HEK293 (cell line): ENCODE measurements around the gene UCN2.

Source experiments
- CTCF ChIA-PET: fragments of 350-600 bp; formaldehyde crosslinking; extraction: SDS; loops from one replicate; lab custom pipeline; 2021; ENCODE audit warnings: antibody characterized with exemption; lab: Yijun Ruan, JAX
- POLR2A ChIA-PET: fragments of 300-600 bp; formaldehyde crosslinking; extraction: SDS; loops from one replicate; lab custom pipeline; 2020; ENCODE audit warnings: antibody characterized with exemption, inconsistent platforms; lab: Yijun Ruan, JAX
- H3K27ac ChIP-seq: fragments of 200-500 bp; sonication (Bioruptor generic); 2 replicates; pipeline ENCODE4 v1.5.1; 2014; ENCODE audit warnings: low read depth, low read length, control low read depth, inconsistent platforms; ENCODE audit errors: extremely low read depth
- H3K36me3 ChIP-seq, 2 experiments: fragments of 200-500 bp in 1 of 2; sonication (Bioruptor generic) in 1 of 2; 1 replicate in 1 of 2; 2 replicates in 1 of 2; pipeline ENCODE4 v1.5.1; 2014 to 2017; ENCODE audit warnings: inconsistent platforms in 2 of 2, low read length in 2 of 2; ENCODE audit not compliant: control insufficient read depth in 2 of 2, insufficient read depth in 1 of 2
- H3K4me1 ChIP-seq: fragments of 200-500 bp; sonication (Bioruptor generic); 2 replicates; pipeline ENCODE4 v1.5.1; 2014; ENCODE audit warnings: mild to moderate bottlenecking, low read length, inconsistent platforms; ENCODE audit not compliant: control insufficient read depth, insufficient read depth
- H3K4me3 ChIP-seq: 2 replicates; pipeline ENCODE4 v1.5.1; 2011; ENCODE audit warnings: low read depth, mild to moderate bottlenecking, control low read depth, low read length, moderate library complexity
- H3K9me3 ChIP-seq: fragments of 200-500 bp; sonication (Bioruptor generic); 2 replicates; pipeline ENCODE4 v1.5.1; 2014; ENCODE audit warnings: low read depth, low read length, inconsistent platforms; ENCODE audit not compliant: control insufficient read depth, insufficient read depth
- FEZF1 ChIP-seq: fragments of 450-650 bp; formaldehyde crosslinking; IDR thresholded peaks from 2 replicates; pipeline ENCODE4 v1.5.1; 2016; ENCODE audit warnings: missing biosample characterization, missing genetic modification characterization
- GFI1B ChIP-seq: fragments of 450-650 bp; formaldehyde crosslinking; IDR thresholded peaks from 2 replicates; pipeline ENCODE4 v1.5.1; 2016; ENCODE audit warnings: missing biosample characterization, missing genetic modification characterization
- RBAK ChIP-seq: fragments of 450-650 bp; formaldehyde crosslinking; IDR thresholded peaks from 2 replicates; pipeline ENCODE4 v1.5.1; 2016; ENCODE audit warnings: missing biosample characterization, missing genetic modification characterization
- SETDB1 ChIP-seq: IDR thresholded peaks from one replicate; pipeline ENCODE4 v1.6.1; 2017; ENCODE audit warnings: mild to moderate bottlenecking, low read length, moderate library complexity, mixed read lengths; ENCODE audit not compliant: insufficient read length
- ZBTB49 ChIP-seq: fragments of 450-650 bp; formaldehyde crosslinking; IDR thresholded peaks from 2 replicates; pipeline ENCODE4 v1.5.1; 2016; ENCODE audit warnings: missing biosample characterization, missing genetic modification characterization, low read depth
- ZFP3 ChIP-seq: fragments of 450-650 bp; formaldehyde crosslinking; IDR thresholded peaks from 2 replicates; pipeline ENCODE4 v1.5.1; 2016; ENCODE audit warnings: low read depth, missing biosample characterization, missing genetic modification characterization
- ZFP69B ChIP-seq: fragments of 450-650 bp; formaldehyde crosslinking; IDR thresholded peaks from 2 replicates; pipeline ENCODE4 v1.5.1; 2016; ENCODE audit warnings: missing biosample characterization, missing genetic modification characterization
- ZNF133 ChIP-seq: fragments of 450-650 bp; formaldehyde crosslinking; IDR thresholded peaks from 2 replicates; pipeline ENCODE4 v1.5.1; 2016; ENCODE audit warnings: missing biosample characterization, missing genetic modification characterization
- ZNF146 ChIP-seq: fragments of 450-650 bp; formaldehyde crosslinking; IDR thresholded peaks from 2 replicates; pipeline ENCODE4 v1.5.1; 2016; ENCODE audit warnings: missing biosample characterization, missing genetic modification characterization
- ZNF155 ChIP-seq: fragments of 450-650 bp; formaldehyde crosslinking; IDR thresholded peaks from 2 replicates; pipeline ENCODE4 v1.5.1; 2016; ENCODE audit warnings: missing biosample characterization, missing genetic modification characterization
- ZNF2 ChIP-seq: fragments of 450-650 bp; formaldehyde crosslinking; IDR thresholded peaks from 2 replicates; pipeline ENCODE4 v1.5.1; 2016; ENCODE audit warnings: missing biosample characterization, missing genetic modification characterization
- ZNF26 ChIP-seq: fragments of 450-650 bp; formaldehyde crosslinking; IDR thresholded peaks from 2 replicates; pipeline ENCODE4 v1.5.1; 2016; ENCODE audit warnings: missing biosample characterization, missing genetic modification characterization
- ZNF510 ChIP-seq: fragments of 450-650 bp; formaldehyde crosslinking; IDR thresholded peaks from 2 replicates; pipeline ENCODE4 v1.5.1; 2018; ENCODE audit warnings: mild to moderate bottlenecking, missing genetic modification characterization, missing biosample characterization; ENCODE audit not compliant: insufficient replicate concordance
- ZNF514 ChIP-seq: fragments of 450-650 bp; formaldehyde crosslinking; IDR thresholded peaks from 2 replicates; pipeline ENCODE4 v1.5.1; 2016; ENCODE audit warnings: missing biosample characterization, missing genetic modification characterization
- ZNF624 ChIP-seq: fragments of 450-650 bp; formaldehyde crosslinking; IDR thresholded peaks from 2 replicates; pipeline ENCODE4 v1.5.1; 2017; ENCODE audit warnings: missing biosample characterization, missing genetic modification characterization
- ZNF768 ChIP-seq: fragments of 450-650 bp; formaldehyde crosslinking; IDR thresholded peaks from 2 replicates; pipeline ENCODE4 v1.5.1; 2018; ENCODE audit warnings: missing biosample characterization, mild to moderate bottlenecking, missing genetic modification characterization
- TF ChIP-seq, protein P1 (sequence below): fragments of 450-650 bp; formaldehyde crosslinking; IDR thresholded peaks from 2 replicates; pipeline ENCODE4 v1.5.1; 2016; ENCODE audit warnings: missing biosample characterization, missing genetic modification characterization, borderline replicate concordance
- TF ChIP-seq, protein P2 (sequence below): fragments of 450-650 bp; formaldehyde crosslinking; IDR thresholded peaks from 2 replicates; pipeline ENCODE4 v1.5.1; 2016; ENCODE audit warnings: missing biosample characterization, missing genetic modification characterization, borderline replicate concordance
- TF ChIP-seq, protein P3 (sequence below): fragments of 450-650 bp; formaldehyde crosslinking; IDR thresholded peaks from 2 replicates; pipeline ENCODE4 v1.5.1; 2016; ENCODE audit warnings: missing biosample characterization, missing genetic modification characterization
- TF ChIP-seq, protein P4 (sequence below): fragments of 450-650 bp; formaldehyde crosslinking; IDR thresholded peaks from 2 replicates; pipeline ENCODE4 v1.5.1; 2016; ENCODE audit warnings: missing biosample characterization, missing genetic modification characterization

UCN2 gene

GRCh38 chr3:48592519-48593087, 29.0 kb upstream of the UCN2 start:
- no peak overlapping the region for H3K4me3 ChIP-seq
- ChIA-PET POLR2A (no interaction called here), CTCF (interaction anchor here (0.6 to 0.9 kb wide), 2 partner anchors 14 to 35 kb away, joined by 4 to 6 read pairs; no protein-coding TSS in a partner anchor)
- H3K27ac ChIP-seq, result no peak overlapping the region
- H3K36me3 ChIP-seq, result peaks cover 0 to 10% of the 10 kb centered on the region in 2 experiments; a peak in 1 of 3 replicates
- H3K9me3 ChIP-seq, result no peaks in the 10 kb centered on the region
- H3K4me1 ChIP-seq, result no peaks in the 10 kb centered on the region
- TF ChIP-seq, protein P1, sequence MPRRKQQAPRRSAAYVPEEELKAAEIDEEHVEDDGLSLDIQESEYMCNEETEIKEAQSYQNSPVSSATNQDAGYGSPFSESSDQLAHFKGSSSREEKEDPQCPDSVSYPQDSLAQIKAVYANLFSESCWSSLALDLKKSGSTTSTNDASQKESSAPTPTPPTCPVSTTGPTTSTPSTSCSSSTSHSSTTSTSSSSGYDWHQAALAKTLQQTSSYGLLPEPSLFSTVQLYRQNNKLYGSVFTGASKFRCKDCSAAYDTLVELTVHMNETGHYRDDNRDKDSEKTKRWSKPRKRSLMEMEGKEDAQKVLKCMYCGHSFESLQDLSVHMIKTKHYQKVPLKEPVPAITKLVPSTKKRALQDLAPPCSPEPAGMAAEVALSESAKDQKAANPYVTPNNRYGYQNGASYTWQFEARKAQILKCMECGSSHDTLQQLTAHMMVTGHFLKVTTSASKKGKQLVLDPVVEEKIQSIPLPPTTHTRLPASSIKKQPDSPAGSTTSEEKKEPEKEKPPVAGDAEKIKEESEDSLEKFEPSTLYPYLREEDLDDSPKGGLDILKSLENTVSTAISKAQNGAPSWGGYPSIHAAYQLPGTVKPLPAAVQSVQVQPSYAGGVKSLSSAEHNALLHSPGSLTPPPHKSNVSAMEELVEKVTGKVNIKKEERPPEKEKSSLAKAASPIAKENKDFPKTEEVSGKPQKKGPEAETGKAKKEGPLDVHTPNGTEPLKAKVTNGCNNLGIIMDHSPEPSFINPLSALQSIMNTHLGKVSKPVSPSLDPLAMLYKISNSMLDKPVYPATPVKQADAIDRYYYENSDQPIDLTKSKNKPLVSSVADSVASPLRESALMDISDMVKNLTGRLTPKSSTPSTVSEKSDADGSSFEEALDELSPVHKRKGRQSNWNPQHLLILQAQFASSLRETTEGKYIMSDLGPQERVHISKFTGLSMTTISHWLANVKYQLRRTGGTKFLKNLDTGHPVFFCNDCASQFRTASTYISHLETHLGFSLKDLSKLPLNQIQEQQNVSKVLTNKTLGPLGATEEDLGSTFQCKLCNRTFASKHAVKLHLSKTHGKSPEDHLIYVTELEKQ (tag by site-specific recombination), result no peak
- TF ChIP-seq ZNF26, result no peak
- TF ChIP-seq SETDB1, result no peak
- TF ChIP-seq, protein P2, sequence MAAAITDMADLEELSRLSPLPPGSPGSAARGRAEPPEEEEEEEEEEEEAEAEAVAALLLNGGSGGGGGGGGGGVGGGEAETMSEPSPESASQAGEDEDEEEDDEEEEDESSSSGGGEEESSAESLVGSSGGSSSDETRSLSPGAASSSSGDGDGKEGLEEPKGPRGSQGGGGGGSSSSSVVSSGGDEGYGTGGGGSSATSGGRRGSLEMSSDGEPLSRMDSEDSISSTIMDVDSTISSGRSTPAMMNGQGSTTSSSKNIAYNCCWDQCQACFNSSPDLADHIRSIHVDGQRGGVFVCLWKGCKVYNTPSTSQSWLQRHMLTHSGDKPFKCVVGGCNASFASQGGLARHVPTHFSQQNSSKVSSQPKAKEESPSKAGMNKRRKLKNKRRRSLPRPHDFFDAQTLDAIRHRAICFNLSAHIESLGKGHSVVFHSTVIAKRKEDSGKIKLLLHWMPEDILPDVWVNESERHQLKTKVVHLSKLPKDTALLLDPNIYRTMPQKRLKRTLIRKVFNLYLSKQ (tag by site-specific recombination), result no peak
- no peak for TF ChIP-seq ZNF510 (tag by site-specific recombination)
- no peak for TF ChIP-seq ZFP3
- TF ChIP-seq, protein P3, sequence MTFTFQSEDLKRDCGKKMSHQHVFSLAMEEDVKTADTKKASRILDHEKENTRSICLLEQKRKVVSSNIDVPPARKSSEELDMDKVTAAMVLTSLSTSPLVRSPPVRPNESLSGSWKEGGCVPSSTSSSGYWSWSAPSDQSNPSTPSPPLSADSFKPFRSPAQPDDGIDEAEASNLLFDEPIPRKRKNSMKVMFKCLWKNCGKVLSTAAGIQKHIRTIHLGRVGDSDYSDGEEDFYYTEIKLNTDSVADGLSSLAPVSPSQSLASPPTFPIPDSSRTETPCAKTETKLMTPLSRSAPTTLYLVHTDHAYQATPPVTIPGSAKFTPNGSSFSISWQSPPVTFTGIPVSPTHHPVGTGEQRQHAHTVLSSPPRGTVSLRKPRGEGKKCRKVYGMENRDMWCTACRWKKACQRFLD, result no peak
- no peak for TF ChIP-seq RBAK (tag by site-specific recombination)
- TF ChIP-seq, protein P4, sequence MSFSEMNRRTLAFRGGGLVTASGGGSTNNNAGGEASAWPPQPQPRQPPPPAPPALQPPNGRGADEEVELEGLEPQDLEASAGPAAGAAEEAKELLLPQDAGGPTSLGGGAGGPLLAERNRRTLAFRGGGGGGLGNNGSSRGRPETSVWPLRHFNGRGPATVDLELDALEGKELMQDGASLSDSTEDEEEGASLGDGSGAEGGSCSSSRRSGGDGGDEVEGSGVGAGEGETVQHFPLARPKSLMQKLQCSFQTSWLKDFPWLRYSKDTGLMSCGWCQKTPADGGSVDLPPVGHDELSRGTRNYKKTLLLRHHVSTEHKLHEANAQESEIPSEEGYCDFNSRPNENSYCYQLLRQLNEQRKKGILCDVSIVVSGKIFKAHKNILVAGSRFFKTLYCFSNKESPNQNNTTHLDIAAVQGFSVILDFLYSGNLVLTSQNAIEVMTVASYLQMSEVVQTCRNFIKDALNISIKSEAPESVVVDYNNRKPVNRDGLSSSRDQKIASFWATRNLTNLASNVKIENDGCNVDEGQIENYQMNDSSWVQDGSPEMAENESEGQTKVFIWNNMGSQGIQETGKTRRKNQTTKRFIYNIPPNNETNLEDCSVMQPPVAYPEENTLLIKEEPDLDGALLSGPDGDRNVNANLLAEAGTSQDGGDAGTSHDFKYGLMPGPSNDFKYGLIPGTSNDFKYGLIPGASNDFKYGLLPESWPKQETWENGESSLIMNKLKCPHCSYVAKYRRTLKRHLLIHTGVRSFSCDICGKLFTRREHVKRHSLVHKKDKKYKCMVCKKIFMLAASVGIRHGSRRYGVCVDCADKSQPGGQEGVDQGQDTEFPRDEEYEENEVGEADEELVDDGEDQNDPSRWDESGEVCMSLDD (tag by site-specific recombination), result no peak
- no peak for TF ChIP-seq ZNF2 (tag by site-specific recombination)

DNA sequence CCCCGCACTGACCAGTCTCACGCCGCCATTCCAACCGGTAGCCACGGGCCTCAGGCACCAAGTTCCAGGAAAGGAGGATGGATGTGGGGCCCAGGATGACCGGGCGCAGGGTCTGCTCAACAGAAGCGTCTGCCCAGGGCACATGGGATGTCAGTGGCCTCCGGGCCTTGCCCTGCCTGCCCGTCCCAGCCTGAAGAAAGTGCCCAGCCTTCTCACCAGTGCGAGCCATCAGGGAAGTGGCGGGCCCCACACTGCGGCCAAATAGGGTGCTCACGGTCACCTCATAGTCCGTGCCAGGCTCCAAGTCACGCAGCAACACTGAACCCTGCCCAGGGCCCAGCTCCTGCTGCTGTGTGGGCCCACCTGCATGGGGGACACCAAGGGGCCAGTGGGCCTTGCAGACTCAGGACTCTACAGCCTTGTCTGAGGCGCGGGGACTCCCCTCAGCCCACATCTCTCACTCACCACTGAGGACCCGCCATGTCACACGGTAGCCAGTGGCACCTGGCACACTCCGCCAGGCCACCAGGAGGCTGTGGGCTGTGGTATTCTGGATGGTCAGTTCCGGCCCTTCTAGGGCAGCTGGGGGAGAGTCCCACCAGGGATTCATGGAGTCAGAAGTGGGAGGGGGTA, 28.4 kb upstream of the UCN2 start:
- ChIA-PET POLR2A (no interaction called here), CTCF (no interaction called here)
- Histone ChIP-seq H3K27ac (no peak overlapping the region), H3K36me3 (peaks cover 0 to 4% of the 10 kb centered on the region in 2 experiments; a peak in 1 of 3 replicates), H3K4me1 (no peaks in the 10 kb centered on the region), H3K9me3 (no peaks in the 10 kb centered on the region), H3K4me3 (no peak overlapping the region)
- TF ChIP-seq ZNF146 (no peak), ZNF133 (tag by site-specific recombination) (no peak), ZNF514 (tag by site-specific recombination) (no peak), FEZF1 (tag by site-specific recombination) (no peak), GFI1B (tag by site-specific recombination) (no peak), ZNF624 (tag by site-specific recombination) (no peak), ZFP69B (tag by site-specific recombination) (peak; percentile 63), ZNF155 (tag by site-specific recombination) (no peak), ZBTB49 (tag by site-specific recombination) (no peak), ZNF768 (no peak)
